HG03558 (cell line): Measurements from ENCODE around the gene CACNB1.
"Not testable (repeated sequence)": the region's sequence is repeated elsewhere in the genome, so short reads cannot be mapped to it uniquely, and the experiment has no call there.

Source experiments
- ATAC-seq: cut with Tn5 transposase; IDR thresholded peaks from one replicate; pipeline ENCODE4 v1.9.1; 2021; ENCODE audit warnings: moderate number of reproducible peaks; ENCODE audit not compliant: unreplicated experiment; ENCODE audit errors: extremely low read depth

The CACNB1 gene

DNA sequence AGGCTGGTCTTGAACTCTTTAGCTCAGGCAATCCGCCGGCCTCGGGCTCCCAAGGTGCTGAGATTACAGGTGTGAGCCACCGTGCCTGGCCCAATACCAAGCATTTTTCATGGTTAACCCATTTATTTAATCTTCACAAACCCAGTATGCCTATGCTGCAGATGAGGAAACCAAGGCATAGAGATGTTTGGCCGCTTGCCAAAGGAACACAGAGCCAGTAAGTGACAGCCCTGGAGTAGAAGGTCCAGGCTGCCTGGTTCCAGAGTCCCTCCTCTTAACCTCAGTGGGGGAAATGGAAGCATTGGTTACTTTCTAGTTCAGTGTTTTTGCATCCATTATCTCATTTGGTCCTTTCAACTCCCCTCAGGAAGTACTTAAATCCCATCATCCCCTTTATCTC is 16.2 kb downstream of the CACNB1 start:
- no peak for ATAC-seq

DNA sequence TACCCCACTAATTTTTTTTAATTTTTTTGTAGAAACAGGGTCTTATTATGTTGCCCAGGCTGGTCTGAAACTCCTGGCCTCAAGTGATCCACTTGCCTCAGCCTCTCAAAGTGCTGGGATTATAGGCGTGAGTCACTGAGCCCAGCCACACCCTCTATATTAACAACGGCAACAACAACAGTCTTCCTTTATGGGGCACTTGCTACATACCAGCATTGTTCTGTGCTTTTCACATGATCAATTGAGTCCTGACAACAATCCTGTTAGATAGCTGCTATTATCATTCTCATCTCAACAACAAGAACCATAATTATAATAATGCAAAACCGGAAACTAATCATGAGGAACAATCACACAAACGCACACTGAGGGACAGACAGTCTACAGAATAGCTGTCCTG is 18.9 kb downstream of the CACNB1 start:
- ATAC-seq: no peak

DNA sequence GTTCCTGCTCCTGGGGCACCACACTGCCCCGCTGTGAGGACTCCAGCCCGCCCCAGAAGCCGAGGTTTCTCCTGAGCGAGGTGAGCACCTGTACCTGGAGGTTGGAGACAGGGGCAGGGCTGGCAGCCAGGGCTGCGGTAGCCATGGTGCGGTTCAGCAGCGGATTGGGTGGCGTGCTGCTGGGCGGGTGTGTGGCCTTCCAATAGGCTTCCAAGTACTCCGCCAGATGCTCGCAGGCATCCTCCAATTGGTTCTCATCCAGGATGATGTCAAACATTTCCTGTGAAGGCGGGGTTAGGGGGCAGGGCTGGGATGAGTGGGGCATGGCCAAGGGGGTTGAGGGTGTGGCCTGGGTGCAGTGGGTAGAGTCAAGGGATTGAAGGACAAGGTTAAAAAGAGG is 20.2 kb downstream of the CACNB1 start:
- ATAC-seq: no peak

DNA sequence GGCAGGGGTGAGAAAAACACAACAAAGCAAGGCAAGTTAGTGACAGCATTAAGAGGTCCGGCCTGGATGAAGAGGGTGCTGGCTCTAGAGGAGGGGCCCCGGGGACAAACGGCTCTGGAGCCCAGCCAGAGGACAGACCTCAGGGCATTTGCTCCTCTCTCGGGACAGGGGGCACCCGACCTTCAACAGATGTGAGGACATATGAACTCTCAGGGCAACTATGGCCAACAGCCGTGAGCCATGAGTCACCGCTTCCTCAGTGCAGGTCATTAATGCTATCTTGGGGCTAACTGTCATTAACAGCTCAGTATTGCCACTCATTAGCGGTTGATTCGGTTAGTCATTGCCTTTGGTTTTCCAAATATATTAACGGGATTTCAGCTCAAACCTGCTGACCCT is 21.8 kb downstream of the CACNB1 start:
- ATAC-seq: no peak

DNA sequence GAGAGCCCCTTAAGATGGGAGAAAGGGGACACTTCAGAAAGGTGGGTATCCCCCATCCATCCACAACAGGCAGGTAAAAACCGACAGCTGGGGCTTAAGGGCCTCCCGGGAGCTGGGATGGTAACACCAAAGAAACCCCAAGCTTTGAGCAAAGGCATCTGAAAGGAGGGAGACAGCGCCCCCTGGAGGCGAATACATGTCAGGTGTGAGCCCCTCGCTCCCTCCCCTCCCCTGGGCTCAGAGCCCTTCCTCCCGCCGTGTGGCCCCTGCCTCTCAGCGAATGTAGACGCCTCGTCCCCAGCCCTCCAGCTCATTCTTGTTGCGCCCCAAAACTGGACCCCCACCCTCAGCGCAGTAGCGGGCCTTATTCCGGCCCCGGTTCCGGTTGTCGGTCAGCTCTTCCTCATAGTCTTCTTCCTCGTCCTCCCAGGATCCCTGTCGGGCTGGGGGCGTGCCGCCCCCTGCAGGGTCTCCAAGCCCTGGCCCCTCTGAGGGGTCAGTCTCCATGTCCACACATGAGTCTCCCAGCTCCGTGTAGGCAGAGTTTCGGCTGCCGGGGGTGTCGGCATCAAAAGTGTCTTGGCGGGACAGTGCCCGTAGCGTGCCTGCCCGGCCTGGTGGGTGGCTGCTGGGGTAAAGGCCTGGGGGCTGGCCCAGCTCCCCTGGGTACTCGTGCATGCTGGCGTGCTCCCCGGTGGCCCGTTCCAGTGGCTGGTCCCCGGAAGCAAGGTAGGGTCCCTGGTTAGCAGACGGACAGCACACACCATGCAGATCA is 22.4 kb downstream of the CACNB1 start:
- ATAC-seq: no peak

DNA sequence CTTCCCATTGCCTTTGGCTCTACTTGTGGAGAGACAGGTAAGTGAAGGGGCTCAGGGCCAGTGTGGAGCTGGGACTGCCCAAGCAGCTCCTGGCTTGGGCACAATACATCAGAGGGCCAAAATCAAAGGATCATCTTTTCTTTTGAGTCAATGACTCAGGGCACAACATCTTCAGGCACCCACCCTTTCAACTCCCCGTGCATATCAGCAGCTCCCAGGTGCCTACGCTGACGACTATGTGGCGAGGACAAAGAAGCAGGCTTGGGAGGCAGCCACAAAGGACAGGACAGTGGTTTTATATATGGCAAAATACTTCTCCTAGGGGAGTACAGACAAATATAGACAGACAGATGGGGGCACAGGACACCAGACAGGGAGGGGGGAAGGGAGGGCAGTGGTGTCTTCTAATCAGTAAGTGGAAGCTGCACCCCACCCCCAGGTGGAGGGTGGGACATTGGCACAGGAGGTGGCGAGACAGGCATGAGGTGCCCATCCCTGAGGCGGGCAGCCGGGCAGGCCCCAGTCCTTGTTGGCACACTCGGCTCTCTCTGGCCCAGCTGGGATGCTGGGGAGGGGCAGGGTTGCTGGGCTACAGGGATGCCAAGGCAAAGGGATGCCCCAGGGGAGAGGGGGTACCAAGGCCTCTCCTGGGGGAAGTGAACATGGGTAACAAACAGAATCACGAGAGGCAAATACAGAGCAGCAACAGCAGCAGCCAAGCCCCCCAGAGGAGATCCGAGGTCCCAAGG is 23.8 kb downstream of the CACNB1 start:
- no peak for ATAC-seq

DNA sequence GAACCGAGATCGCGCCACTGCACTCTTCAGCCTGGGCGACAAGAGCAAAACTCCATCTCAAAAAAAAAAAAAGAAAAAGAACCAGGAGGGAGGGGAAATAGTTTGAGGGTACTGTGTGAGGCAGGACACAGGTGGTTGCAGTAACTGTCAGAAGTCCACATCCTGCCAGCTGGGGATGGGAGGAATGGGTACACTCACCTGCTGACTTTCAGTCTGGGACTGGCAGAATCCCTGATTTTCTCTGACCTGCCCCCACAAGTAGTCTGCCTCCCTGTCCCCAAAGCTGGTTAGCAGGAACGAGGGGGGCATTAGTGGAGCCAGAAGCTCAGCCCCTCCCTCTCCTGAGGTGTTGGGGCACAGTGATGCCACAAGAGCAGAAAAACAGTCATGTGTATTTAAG is 24.4 kb downstream of the CACNB1 start:
- no peak for ATAC-seq

DNA sequence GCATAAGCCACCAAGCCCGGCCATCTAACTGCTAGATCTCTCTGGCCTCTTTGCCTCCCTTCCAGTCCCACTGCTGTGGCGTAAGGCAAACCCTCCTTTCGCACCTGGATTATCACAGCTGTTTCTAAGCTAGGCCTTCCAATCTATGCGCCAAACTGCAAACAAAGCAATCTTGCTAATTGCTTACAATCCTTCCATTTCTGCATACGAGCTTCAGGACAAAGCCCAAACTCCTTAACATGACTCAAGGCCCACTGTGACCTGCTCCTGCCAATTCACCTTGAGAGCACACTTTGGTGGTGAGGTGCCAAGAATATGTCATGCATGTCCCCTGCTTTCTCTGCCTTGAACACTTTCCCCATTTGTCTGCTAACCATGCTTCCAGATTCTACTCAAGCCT is 25.5 kb downstream of the CACNB1 start:
- ATAC-seq: no peak

DNA sequence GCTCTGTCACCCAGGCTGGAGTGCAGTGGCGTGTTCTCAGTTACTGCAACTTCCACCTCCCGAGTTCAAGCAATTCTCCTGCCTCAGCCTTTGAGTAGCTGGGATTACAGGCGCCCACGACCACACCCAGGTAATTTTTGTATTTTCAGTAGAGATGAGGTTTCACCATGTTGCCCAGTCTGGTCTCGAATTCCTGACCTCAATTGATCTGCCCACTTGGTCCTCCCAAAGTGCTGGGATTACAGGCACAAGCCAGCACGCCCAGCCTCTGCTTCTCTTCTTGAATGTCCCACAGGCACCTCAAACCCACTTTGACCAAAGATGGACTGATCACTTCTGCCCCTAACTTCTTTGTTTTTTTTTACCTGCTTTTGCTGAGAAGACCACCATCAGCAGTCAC is 26.9 kb downstream of the CACNB1 start:
- ATAC-seq: no peak

DNA sequence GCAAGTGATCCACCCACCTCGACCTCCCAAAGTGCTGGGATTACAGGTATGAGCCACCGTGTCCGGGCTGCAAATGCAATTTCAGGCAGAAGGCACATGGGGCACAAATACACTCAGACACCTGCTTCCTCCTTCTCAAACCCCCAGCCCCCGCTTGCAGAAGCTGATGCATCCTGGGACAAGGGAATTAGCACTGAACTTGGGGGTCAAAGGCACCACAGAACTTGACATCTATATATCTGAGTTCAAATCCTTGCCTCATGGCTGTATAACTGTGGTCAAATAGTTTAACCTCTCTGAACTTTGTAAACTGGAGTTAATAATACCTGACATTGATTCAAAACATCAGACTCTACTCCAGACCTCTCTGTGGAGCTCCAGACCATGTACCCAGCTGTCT is 27.4 kb downstream of the CACNB1 start:
- no peak for ATAC-seq

DNA sequence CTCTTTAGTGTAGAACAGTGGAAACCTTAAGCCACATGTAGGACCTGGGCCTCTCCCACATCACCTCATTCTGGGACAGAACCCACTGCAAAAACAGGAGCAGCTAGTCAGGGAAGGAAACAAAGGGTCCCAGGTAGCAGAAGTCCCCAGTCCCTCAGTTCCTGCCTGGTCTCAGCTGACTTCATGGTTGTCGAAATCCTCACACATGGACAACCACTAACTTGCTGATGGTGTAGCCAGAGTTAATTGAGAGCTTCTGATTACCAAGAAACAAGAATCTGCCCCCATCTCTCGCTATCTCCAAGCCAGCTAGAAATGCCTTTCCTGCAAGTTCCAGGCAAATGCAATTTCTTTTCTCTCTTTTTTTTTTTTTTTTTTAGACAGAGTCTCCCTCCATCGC is 28.0 kb downstream of the CACNB1 start:
- ATAC-seq: no peak

DNA sequence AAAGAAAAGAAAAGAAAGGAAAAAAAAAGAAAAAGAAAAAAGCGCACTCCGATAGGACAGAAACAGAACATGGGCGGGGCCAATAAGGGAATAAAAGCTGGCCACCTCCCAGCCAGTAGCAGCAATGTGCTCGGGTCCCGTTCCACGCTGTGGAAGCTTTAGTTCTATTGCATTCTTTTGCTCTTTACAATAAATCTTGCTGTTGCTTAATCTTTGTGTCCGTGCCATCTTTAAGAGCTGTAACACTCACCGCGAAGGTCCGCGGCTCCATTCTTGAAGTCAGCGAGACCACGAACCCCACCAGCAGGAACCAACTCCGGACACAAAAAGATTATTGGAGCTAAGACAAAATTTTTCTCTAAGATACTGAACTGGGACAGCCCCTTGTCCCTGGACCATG is 28.4 kb downstream of the CACNB1 start:
- ATAC-seq: no peak

DNA sequence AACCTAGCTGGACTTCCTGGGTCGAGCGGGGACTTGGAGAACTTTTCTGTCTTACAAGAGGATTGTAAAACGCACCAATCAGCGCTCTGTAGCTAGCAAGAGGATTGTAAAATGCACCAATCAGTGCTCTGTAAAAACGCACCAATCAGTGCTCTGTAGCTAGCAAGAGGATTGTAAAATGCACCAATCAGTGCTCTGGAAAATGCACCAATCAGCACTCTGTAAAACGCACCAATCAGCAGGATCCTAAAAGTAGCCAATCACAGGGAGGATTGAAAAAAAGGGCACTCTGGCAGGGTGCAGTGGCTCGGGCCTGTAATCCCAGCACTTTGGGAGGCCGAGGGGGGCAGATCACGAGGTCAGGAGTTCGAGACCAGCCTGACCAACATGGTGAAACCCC is 29.0 kb downstream of the CACNB1 start:
- ATAC-seq: not testable (repeated sequence)

DNA sequence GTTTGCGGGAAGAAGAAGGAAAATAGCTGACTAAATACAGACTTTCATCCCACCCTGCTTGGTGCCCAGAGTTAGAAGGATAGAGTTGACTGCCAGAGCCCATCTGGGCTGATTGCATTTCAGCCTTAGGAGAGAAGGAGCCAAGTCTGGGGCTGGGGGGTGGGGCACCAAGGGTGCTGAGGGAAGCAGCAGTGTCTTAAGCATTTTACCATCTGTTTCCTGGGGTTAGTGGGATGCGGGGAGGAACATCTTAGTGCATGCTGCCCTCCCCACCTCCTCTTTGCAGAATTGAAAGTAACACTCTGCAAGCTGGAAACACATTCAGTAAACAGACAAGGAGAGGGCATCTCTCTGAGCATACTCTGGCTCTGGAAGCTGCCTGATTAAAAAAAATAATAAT is 30.0 kb downstream of the CACNB1 start:
- ATAC-seq: no peak

DNA sequence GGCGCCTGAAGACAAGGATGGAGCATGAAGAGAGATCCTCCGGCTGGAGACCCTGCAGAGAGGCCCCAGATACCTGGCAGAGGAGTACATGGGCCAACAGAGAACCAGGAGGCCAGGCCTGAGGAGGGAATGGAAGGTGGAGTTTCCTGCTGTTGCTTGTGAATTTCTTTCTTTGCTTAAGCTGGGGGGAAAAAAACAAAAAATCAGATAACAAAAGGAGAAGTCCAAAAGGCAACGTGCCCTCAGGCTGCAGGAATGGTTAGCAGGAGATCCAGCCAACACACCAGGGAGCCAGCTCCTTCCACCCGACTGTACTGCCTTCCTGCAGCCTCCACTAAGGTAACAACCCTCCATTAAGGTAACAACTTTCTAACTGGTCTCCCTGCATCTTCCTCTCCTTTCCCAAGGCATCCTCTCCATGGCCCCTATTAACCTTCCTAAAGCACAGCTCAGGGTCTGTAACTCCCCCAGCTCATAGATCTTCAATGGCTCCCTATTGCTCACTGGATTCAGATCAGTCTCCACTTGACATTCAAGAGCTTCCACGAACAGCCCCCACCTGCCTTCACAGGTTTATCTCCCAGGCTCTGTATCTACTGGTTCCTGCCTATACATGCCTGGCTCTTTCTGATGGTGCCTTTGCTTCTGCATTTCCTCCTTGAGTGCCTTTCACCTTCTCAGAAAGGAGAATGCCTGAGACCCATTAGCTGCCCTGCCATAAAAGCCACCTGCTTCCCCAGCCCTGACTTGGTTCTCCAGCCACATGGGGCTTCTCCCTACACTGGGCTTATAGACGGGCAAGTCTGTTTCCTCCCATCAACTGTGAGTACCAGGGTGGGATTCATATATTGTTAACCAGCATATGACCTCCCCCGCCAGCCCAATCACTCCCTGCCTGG is 30.8 kb downstream of the CACNB1 start:
- ATAC-seq: no peak

DNA sequence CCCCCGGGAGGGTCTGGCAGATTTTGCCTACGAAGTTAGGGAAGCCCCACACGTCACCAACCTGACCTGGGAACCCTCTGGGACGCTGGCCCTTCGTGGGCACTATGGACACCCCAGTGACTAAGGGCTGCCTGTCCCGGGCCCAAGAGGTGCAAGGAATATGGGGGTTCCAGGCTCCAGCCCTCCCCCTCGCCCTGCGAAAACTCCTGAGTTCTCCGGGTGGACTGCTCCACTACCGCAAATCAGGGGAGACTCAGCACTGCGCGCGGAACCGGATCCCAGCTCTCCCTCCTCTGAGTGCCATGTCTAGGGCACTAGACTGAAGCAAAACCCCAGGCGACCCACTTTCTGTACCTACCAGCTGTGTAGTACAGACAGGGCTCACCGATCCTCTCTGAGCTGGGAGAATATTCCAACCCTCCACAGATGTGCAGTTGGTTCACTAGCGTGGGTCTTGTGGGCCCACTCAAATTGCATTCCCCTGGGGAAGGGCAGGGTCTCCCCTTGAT is 31.6 kb downstream of the CACNB1 start, which contains the start of gene ARL5C:
ARL5C (minus strand) TSS at position 321 of the 509 bp plus-strand sequence. CDS start 401 bp downstream, outside the sequence.
- no peak for ATAC-seq

DNA sequence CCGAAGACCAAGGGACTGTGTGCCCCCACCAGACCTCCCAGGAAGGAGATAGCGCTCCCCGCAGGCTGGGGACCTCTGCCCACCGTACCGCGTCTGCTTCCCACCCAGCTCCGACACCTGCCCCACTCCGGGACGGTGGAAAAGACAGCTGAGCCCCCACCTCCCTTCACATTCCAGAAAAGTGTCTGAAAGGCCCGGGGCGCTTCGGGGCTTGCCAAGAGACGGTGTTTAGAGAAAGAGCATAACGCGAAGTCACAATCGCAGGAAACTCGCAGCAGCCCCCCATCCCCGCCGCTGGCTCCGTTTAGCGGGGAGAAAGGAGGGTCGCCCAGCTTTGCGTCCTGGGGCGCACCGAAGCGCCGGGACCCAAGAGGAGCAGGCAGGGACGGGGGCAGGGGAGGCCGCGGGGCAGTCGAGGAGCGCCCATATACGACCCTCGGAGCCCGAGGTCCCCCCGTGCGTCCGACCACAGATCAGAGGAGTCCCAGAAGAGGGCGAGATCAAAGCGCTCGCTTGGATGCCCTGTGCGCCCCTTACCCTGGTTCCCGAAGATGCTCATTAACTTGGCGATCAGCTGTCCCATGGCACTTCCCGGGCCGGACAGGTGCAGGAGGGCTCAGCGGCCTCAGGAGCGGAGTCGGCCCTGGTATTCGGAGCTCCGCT is 32.2 kb downstream of the CACNB1 start:
- no peak for ATAC-seq

DNA sequence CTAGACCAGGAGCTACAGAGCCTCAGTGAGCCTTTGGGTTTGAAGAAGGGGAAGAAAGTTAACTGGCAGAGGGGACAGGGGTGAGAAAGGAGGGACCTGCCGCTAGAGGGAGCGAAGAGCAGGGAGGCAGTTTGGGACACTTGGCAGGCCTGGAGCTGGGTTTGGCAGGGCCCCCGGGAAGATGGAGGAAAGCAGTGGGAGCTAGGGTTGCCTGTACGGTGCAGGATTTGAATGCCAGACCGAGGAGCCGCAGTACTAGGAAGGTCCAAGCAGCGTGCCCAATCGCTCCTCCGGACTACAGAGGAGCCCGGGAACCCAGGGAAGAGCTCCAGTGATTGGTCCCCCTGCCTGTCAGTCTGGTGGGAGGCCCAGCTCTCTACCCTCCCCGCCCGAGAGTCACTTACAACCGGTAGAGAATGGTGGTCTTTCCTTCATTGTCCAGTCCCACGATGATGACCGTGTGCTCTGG is 32.8 kb downstream of the CACNB1 start:
- no peak for ATAC-seq

DNA sequence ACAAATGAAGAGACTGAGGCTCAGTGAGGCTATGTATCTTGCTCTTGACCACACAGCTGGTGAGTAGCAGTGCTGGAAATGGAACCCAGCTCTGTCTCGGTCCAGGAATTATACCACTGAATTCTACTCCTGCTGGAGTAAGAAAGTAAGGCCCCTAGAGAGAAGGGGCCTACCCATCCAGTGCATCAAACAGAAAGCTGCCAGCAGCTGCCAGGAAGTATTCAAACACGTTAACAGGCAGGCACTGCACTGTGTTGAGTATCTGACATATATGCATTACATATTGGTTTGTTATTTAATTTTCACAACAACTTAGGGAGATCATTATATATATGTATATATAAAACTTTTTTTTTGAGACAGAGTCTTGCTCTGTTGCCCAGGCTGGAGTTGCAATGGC is 35.5 kb downstream of the CACNB1 start:
- no peak for ATAC-seq

DNA sequence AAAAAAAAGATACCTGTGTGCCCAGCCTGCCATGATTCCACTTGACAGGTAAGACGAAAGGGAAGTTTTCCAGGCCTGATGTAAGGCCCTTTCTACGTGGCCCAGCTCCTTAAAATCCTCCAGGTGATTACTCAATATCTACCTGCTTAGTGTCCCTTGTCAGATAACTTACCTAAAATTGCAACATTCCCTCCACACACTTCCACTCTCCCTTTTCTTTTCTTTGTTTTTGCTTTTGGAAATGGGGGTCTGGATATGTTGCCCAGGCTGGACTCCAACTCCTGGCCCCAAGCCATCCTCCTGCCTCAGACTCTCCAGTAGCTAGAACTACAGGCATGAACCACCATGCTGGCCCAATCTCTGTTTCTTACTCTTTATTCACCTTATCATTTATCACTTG is 38.8 kb downstream of the CACNB1 start:
- no peak for ATAC-seq
